Thyroid gland (tissue), 4 donors: ENCODE measurements around the gene MSH4. TPM values are rescaled to one million over a fixed set of nuclear protein-coding genes. Genes with fewer than 3 reads are reported as not detected.
"Not testable (repeated sequence)": the region's sequence is repeated elsewhere in the genome, so short reads cannot be mapped to it uniquely, and the experiment has no call there.

Experiments used
- DNase-seq, 2 donors: peaks; one replicate each; pipeline ENCODE4 v3.0.0-alpha.2; 2019
- H3K27ac ChIP-seq, 3 donors: fragments of 200-600 bp; sonication (generic); 1 replicate in 2 of 3; 2 replicates in 1 of 3; pipeline ENCODE4 v1.5.1; 2016 to 2019; ENCODE audit warnings: mild to moderate bottlenecking in 1 of 3, moderate library complexity in 1 of 3
- H3K27me3 ChIP-seq: fragments of 200-600 bp; sonication (generic); one replicate; pipeline ENCODE4 v1.5.1; 2019
- H3K36me3 ChIP-seq, 2 donors: fragments of 200-600 bp; sonication (generic); one replicate each; pipeline ENCODE4 v1.5.1; 2016 to 2019
- H3K4me1 ChIP-seq, 2 donors: fragments of 200-600 bp; sonication (generic); one replicate each; pipeline ENCODE4 v1.5.1; 2017 to 2019
- H3K4me3 ChIP-seq, 3 donors: fragments of 200-600 bp; sonication (generic); replicated peaks in 1 of 3; 1 replicate in 2 of 3; 2 replicates in 1 of 3; pipeline ENCODE4 v1.5.1; 2016; ENCODE audit warnings: mild to moderate bottlenecking in 1 of 3
- H3K9me3 ChIP-seq: fragments of 200-600 bp; sonication (generic); one replicate; pipeline ENCODE4 v1.5.1; 2017
- POLR2A ChIP-seq, 2 donors: fragments of 450-650 bp; IDR thresholded peaks; one replicate each; pipeline ENCODE4 v1.6.1; 2017; ENCODE audit warnings: antibody characterized with exemption in 2 of 2, mild to moderate bottlenecking in 2 of 2, moderate library complexity in 1 of 2
- WGBS, 2 donors: methylation state at CpG; one replicate each; pipeline ENCODE4 v1.1.5; 2017; 5-methylcytosine and 5-hydroxymethylcytosine counted together
- intact Hi-C: fragments of 100-400 bp; cut with DNase I; formaldehyde crosslinking; loops from one replicate; pipeline ENCODE4 v1.15.1; 2023
- total RNA-seq, 4 donors: library from RNA; depleted of rRNA; stranded (reverse); fragments of >200 nt; gene quantifications; one replicate each; pipeline ENCODE4 v1.2.3, GENCODE V29; 2016
- TF ChIP-seq, protein P1 (sequence below), 6 experiments: fragments of 200-600 bp in 3 of 6; fragments of 450-650 bp in 3 of 6; sonication (generic) in 3 of 6; IDR thresholded peaks; one replicate each; pipeline ENCODE4 v1.5.1; 2016 to 2019; ENCODE audit warnings: antibody characterized with exemption in 6 of 6, mild to moderate bottlenecking in 2 of 6, inconsistent platforms in 1 of 6, moderate library complexity in 1 of 6

Gene MSH4
- total RNA-seq, 4 donors from 2014 or later: 0.22 to 0.40 TPM; not detected in 2

DNA sequence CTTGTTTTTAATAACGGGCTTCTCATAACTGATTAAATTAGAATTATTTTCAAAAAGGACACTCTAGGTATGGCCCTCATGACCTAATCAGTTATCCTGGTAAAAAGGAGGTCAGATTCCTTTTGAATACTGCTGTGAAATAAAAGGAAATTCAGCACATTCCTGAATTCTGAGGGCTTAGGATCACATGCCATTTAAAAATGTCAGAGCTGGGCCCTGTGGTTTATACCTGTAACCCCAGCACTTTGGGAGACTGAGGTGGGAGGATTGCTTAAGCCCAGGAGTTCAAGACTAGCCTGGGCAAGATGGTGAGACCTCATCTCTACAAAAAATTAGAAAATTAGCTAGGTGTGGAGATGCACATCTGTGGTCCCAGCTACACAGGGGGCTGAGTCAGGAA, 28.7 kb upstream of the MSH4 start:
- WGBS, 2 donors: 83 to 97% methylated on average over 1 of the region's 1 CpG
- intact Hi-C loops: no loop called here
- H3K27ac ChIP-seq: no peak overlapping the region
- no peak for DNase-seq
- no peaks in the 10 kb centered on the region for H3K36me3 ChIP-seq
- no peak overlapping the region for H3K4me3 ChIP-seq
- H3K9me3 ChIP-seq: no peaks in the 10 kb centered on the region
- no peaks in the 10 kb centered on the region for H3K4me1 ChIP-seq
- no peaks in the 10 kb centered on the region for H3K27me3 ChIP-seq
- TF ChIP-seq POLR2A (IDR thresholded peaks at IDR 0.05): no peak
- TF ChIP-seq, protein P1, sequence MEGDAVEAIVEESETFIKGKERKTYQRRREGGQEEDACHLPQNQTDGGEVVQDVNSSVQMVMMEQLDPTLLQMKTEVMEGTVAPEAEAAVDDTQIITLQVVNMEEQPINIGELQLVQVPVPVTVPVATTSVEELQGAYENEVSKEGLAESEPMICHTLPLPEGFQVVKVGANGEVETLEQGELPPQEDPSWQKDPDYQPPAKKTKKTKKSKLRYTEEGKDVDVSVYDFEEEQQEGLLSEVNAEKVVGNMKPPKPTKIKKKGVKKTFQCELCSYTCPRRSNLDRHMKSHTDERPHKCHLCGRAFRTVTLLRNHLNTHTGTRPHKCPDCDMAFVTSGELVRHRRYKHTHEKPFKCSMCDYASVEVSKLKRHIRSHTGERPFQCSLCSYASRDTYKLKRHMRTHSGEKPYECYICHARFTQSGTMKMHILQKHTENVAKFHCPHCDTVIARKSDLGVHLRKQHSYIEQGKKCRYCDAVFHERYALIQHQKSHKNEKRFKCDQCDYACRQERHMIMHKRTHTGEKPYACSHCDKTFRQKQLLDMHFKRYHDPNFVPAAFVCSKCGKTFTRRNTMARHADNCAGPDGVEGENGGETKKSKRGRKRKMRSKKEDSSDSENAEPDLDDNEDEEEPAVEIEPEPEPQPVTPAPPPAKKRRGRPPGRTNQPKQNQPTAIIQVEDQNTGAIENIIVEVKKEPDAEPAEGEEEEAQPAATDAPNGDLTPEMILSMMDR (IDR thresholded peaks at IDR 0.05): no peak

GRCh38 chr1:75770761-75771160, 25.9 kb upstream of the MSH4 start:
- H3K36me3 ChIP-seq: no peaks in the 10 kb centered on the region
- WGBS, 2 donors: 71 to 78% methylated on average over 1 of the region's 1 CpG
- no peaks in the 10 kb centered on the region for H3K4me1 ChIP-seq
- H3K27ac ChIP-seq: no peak overlapping the region
- H3K9me3 ChIP-seq: no peaks in the 10 kb centered on the region
- H3K4me3 ChIP-seq: no peak overlapping the region
- H3K27me3 ChIP-seq: no peaks in the 10 kb centered on the region
- intact Hi-C loops: no loop called here
- TF ChIP-seq POLR2A (IDR thresholded peaks at IDR 0.05): no peak
- TF ChIP-seq, protein P1 (IDR thresholded peaks at IDR 0.05): no peak
- DNase-seq: no peak

- Histone ChIP-seq H3K27me3 (no peaks in the 10 kb centered on the region), H3K36me3 (no peaks in the 10 kb centered on the region), H3K4me3 (no peak overlapping the region), H3K4me1 (no peaks in the 10 kb centered on the region), H3K27ac (no peak overlapping the region), H3K9me3 (no peaks in the 10 kb centered on the region)
- intact Hi-C loops: no loop called here
- WGBS, 2 donors: 68 to 78% methylated on average over 3 of the region's 3 CpGs
- no peak for DNase-seq
- TF ChIP-seq, protein P1 (IDR thresholded peaks at IDR 0.05): no peak
- no peak for TF ChIP-seq POLR2A (IDR thresholded peaks at IDR 0.05)
These were observed 24.7 kb upstream of the MSH4 start for GRCh38 chr1:75771978-75772377.

GRCh38 chr1:75777812-75778211, 18.9 kb upstream of the MSH4 start:
- H3K9me3 ChIP-seq, intact Hi-C loops, DNase-seq, H3K4me3 ChIP-seq, H3K27me3 ChIP-seq, H3K36me3 ChIP-seq, H3K4me1 ChIP-seq, H3K27ac ChIP-seq: not testable (repeated sequence)
- 88 to 91% methylated on average over 1 to 3 of the region's 4 CpGs for WGBS, 2 donors

- H3K9me3 ChIP-seq, H3K36me3 ChIP-seq, H3K4me3 ChIP-seq, intact Hi-C loops, DNase-seq, H3K27ac ChIP-seq, H3K27me3 ChIP-seq, H3K4me1 ChIP-seq: not testable (repeated sequence)
- WGBS, 2 donors: 92% methylated on average over 5 of the region's 5 CpGs
These were observed 18.0 kb upstream of the MSH4 start for GRCh38 chr1:75778694-75779093.

GRCh38 chr1:75780183-75780582, 16.5 kb upstream of the MSH4 start:
- 85 to 92% methylated on average over 4 of the region's 4 CpGs for WGBS, 2 donors
- H3K9me3 ChIP-seq, DNase-seq, H3K4me3 ChIP-seq, H3K27me3 ChIP-seq, H3K4me1 ChIP-seq, H3K36me3 ChIP-seq, H3K27ac ChIP-seq: not testable (repeated sequence)
- intact Hi-C loops: loop anchor here (10.0 kb wide), 1 partner anchor 55 kb away; the partner anchor contains the start of gene ACADM

- H3K27me3 ChIP-seq, H3K27ac ChIP-seq, H3K36me3 ChIP-seq, DNase-seq, H3K9me3 ChIP-seq, H3K4me3 ChIP-seq: not testable (repeated sequence)
- 94 to 98% methylated on average over 4 of the region's 4 CpGs for WGBS, 2 donors
- intact Hi-C loops: loop anchor here (10.0 kb wide), 1 partner anchor 59 kb away; the partner anchor contains the start of gene ACADM
- H3K4me1 ChIP-seq: peaks cover 9 to 20% of the 10 kb centered on the region in 2 donors
These were observed 12.8 kb upstream of the MSH4 start for GRCh38 chr1:75783920-75784319.
